CD14-positive monocyte (primary cell): ENCODE measurements around the gene TBCD. TPM values are rescaled to one million over a fixed set of nuclear protein-coding genes. Genes with fewer than 3 reads are reported as not detected.

Source experiments
- DNase-seq, 3 donors: peaks; one replicate each; pipeline ENCODE4 v3.0.0-alpha.2; 2011 to 2022
- H2AFZ ChIP-seq: 2 replicates; pipeline ENCODE4 v1.6.0; 2012; ENCODE audit warnings: mild to moderate bottlenecking, low read depth, low read length, inconsistent platforms; ENCODE audit not compliant: insufficient read depth, poor library complexity, severe bottlenecking
- H3K27ac ChIP-seq, 2 donors: 1 replicate in 1 of 2; 2 replicates in 1 of 2; pipeline ENCODE4 v1.5.1; 2012 to 2013; ENCODE audit warnings: low read length in 2 of 2, control low read depth in 1 of 2, inconsistent platforms in 1 of 2, low read depth in 1 of 2, mild to moderate bottlenecking in 1 of 2
- H3K27me3 ChIP-seq, 2 donors: one replicate each; pipeline versions ENCODE4 v1.6.0 to v1.6.1; 2011 to 2013; ENCODE audit warnings: low read length in 2 of 2; ENCODE audit not compliant: control insufficient read depth in 2 of 2, insufficient read depth in 2 of 2
- H3K36me3 ChIP-seq, 2 donors: replicated peaks in 1 of 2; 1 replicate in 1 of 2; 2 replicates in 1 of 2; pipeline versions ENCODE4 v1.5.1 to v1.6.1; 2012 to 2013; ENCODE audit warnings: low read length in 2 of 2, control low read depth in 1 of 2, inconsistent platforms in 1 of 2, mild to moderate bottlenecking in 1 of 2; ENCODE audit not compliant: insufficient read depth in 2 of 2, control insufficient read depth in 1 of 2
- H3K4me1 ChIP-seq, 2 donors: 1 replicate in 1 of 2; 2 replicates in 1 of 2; pipeline versions ENCODE4 v1.5.1 to v1.6.1; 2012 to 2013; ENCODE audit warnings: low read length in 2 of 2, control low read depth in 1 of 2, inconsistent platforms in 1 of 2, mild to moderate bottlenecking in 1 of 2, moderate library complexity in 1 of 2; ENCODE audit not compliant: insufficient read depth in 2 of 2, control insufficient read depth in 1 of 2
- H3K4me2 ChIP-seq: replicated peaks from 2 replicates; pipeline ENCODE3; 2012; ENCODE audit warnings: low read length, moderate library complexity, mild to moderate bottlenecking; ENCODE audit not compliant: poor library complexity, severe bottlenecking; ENCODE audit errors: extremely low read depth
- H3K4me3 ChIP-seq, 3 experiments: fragments of 200-600 bp in 1 of 3; sonication (generic) in 1 of 3; replicated peaks in 1 of 3; 1 replicate in 2 of 3; 2 replicates in 1 of 3; pipeline ENCODE4 v1.5.1; 2011 to 2013; ENCODE audit warnings: low read length in 3 of 3, mild to moderate bottlenecking in 3 of 3, control low read depth in 2 of 3, low read depth in 2 of 3, inconsistent platforms in 1 of 3, moderate library complexity in 1 of 3
- H3K79me2 ChIP-seq: 2 replicates; pipeline ENCODE4 v1.6.0; 2012; ENCODE audit warnings: mild to moderate bottlenecking, control low read depth, inconsistent platforms, low read length, moderate library complexity; ENCODE audit not compliant: insufficient read depth
- H3K9ac ChIP-seq: 2 replicates; pipeline ENCODE4 v1.6.0; 2017; ENCODE audit warnings: low read length, mild to moderate bottlenecking; ENCODE audit not compliant: insufficient read depth, poor library complexity, severe bottlenecking
- H3K9me3 ChIP-seq, 2 donors: replicated peaks in 1 of 2; 1 replicate in 1 of 2; 2 replicates in 1 of 2; pipeline versions ENCODE4 v1.5.1 to v1.6.1; 2012 to 2013; ENCODE audit warnings: low read length in 2 of 2, control low read depth in 1 of 2; ENCODE audit not compliant: control insufficient read depth in 1 of 2, insufficient read depth in 1 of 2
- H4K20me1 ChIP-seq: 2 replicates; pipeline ENCODE4 v1.6.0; 2012; ENCODE audit warnings: mild to moderate bottlenecking, low read length, control low read depth, moderate library complexity; ENCODE audit not compliant: insufficient read depth
- H3K27ac Mint-ChIP-seq, 7 donors: one replicate each; pipeline ENCODE4 v1.8.0; 2020; ENCODE audit warnings: mild to moderate bottlenecking in 7 of 7, mixed read lengths in 7 of 7, moderate library complexity in 6 of 7, inconsistent platforms in 2 of 7
- H3K27me3 Mint-ChIP-seq, 3 donors: one replicate each; pipeline ENCODE4 v1.8.0; 2021 to 2022; ENCODE audit warnings: low read depth in 3 of 3, mild to moderate bottlenecking in 3 of 3, mixed read lengths in 3 of 3, moderate library complexity in 3 of 3, inconsistent platforms in 1 of 3
- H3K36me3 Mint-ChIP-seq, 2 donors: one replicate each; pipeline ENCODE4 v1.8.0; 2020; ENCODE audit warnings: mixed read lengths in 2 of 2, inconsistent platforms in 1 of 2, mild to moderate bottlenecking in 1 of 2
- H3K4me1 Mint-ChIP-seq: one replicate; pipeline ENCODE4 v1.8.0; 2020; ENCODE audit warnings: mild to moderate bottlenecking, mixed read lengths
- H3K4me3 Mint-ChIP-seq, 2 donors: one replicate each; pipeline ENCODE4 v1.8.0; 2020; ENCODE audit warnings: mild to moderate bottlenecking in 2 of 2, mixed read lengths in 2 of 2, moderate library complexity in 1 of 2
- H3K9me3 Mint-ChIP-seq, 7 donors: one replicate each; pipeline ENCODE4 v1.8.0; 2020 to 2022; ENCODE audit warnings: mixed read lengths in 7 of 7, mild to moderate bottlenecking in 6 of 7, moderate library complexity in 6 of 7, inconsistent platforms in 2 of 7
- WGBS: methylation state at CpG from one replicate; pipeline ENCODE4 v1.1.5; 2013; ENCODE audit warnings: missing lambda C conversion rate; ENCODE audit not compliant: insufficient coverage; 5-methylcytosine and 5-hydroxymethylcytosine counted together
- intact Hi-C, 2 donors: fragments of 100-400 bp; cut with micrococcal nuclease; formaldehyde crosslinking; loops; one replicate each; pipeline versions ENCODE4 v1.15.0 to v1.15.1; 2023
- polyA plus RNA-seq, 3 donors: library from polyadenylated mRNA; depleted of rRNA in 1 of 3; unstranded in 2 of 3; stranded (reverse) in 1 of 3; fragments of 300-500 nt in 2 of 3; fragments of >200 nt in 1 of 3; fragmentation: Illumina TruSeq in 2 of 3; gene quantifications; 1 replicate in 2 of 3; 2 replicates in 1 of 3; pipeline ENCODE4 v1.2.3, GENCODE V29; 2012 to 2021
- TF ChIP-seq, protein P1 (sequence below): fragments of 200-600 bp; IDR thresholded peaks from one replicate; pipeline ENCODE4 v1.8.0; 2022; ENCODE audit warnings: antibody characterized with exemption, mild to moderate bottlenecking

TBCD gene
- polyA plus RNA-seq, 3 donors = 54.7 to 74.0 (median 66.6) TPM

DNA sequence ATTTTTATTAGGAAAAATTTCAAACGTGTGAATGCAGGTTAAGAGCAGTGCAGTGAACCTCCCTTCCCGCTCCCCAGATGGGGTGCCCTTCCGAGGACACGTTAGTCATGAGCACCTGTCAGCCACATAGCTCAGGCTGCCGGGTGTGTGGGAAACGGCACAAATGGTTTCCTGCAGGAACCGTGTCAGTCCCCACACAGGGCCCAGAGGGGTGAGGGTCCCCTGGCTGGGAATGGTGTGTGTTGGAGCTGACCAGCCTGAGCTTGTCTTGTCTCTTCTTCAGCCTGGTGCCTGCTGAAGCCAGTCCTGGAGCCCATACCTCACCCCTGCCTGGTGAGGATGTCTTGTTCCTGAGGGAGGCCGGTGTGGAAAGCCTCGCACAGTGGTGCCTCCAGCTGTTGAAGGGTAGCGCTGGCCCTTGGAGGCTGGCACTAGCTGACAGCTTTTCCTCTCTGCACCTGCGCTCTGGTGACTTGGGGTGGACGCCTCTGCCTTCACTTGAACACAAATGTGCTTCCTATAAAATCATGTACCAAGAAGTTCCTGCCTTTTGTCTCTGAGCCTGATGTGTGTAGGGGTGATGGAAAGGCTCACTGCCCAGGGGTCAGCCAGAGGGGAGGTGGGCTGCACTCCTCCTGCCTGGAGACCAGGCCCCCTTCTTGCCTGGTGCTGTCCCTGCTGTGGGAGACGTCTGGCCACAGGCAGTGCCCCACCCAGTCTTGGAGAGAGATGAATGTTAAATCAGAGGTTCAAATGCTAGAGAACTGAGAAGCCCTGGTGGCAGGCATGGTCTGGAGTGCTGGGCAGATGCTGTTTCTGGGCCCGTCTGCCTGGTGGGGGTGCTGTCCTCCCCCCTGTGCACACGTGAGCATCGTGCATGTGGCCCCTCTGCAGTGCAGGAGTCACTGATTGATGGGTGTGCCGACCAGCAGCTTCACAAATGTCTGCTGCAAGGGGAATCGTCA lies 190.6 kb downstream of the TBCD start:
- H3K36me3 ChIP-seq = peaks cover 58 to 97% of the 10 kb centered on the region in 2 donors
- no peak overlapping the region for H2AFZ ChIP-seq
- H3K9ac ChIP-seq = no peak overlapping the region
- no peaks in the 10 kb centered on the region for H4K20me1 ChIP-seq
- TF ChIP-seq, protein P1, sequence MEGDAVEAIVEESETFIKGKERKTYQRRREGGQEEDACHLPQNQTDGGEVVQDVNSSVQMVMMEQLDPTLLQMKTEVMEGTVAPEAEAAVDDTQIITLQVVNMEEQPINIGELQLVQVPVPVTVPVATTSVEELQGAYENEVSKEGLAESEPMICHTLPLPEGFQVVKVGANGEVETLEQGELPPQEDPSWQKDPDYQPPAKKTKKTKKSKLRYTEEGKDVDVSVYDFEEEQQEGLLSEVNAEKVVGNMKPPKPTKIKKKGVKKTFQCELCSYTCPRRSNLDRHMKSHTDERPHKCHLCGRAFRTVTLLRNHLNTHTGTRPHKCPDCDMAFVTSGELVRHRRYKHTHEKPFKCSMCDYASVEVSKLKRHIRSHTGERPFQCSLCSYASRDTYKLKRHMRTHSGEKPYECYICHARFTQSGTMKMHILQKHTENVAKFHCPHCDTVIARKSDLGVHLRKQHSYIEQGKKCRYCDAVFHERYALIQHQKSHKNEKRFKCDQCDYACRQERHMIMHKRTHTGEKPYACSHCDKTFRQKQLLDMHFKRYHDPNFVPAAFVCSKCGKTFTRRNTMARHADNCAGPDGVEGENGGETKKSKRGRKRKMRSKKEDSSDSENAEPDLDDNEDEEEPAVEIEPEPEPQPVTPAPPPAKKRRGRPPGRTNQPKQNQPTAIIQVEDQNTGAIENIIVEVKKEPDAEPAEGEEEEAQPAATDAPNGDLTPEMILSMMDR = no peak
- Mint-ChIP-seq H3K27me3 (peaks cover 0 to 2% (median 0%) of the 10 kb centered on the region in 3 donors), H3K9me3 (peaks cover 16 to 27% (median 25%) of the 10 kb centered on the region in 7 donors), H3K4me1 (no peaks in the 10 kb centered on the region), H3K27ac (peak overlapping the region in 1 of 7 donors; percentile 74), H3K36me3 (peaks cover 82 to 96% of the 10 kb centered on the region in 2 donors), H3K4me3 (no peak overlapping the region)
- H3K79me2 ChIP-seq = no peaks in the 10 kb centered on the region
- no peak overlapping the region for H3K4me3 ChIP-seq
- WGBS = 88% methylated on average over 12 of the region's 18 CpGs
- peaks cover 24 to 25% of the 10 kb centered on the region in 2 donors for H3K9me3 ChIP-seq
- no peaks in the 10 kb centered on the region for H3K27me3 ChIP-seq
- no peaks in the 10 kb centered on the region for H3K4me1 ChIP-seq
- no peak overlapping the region for H3K4me2 ChIP-seq
- no peak overlapping the region for H3K27ac ChIP-seq
- intact Hi-C loops = no loop called here
- DNase-seq = no peak

DNA sequence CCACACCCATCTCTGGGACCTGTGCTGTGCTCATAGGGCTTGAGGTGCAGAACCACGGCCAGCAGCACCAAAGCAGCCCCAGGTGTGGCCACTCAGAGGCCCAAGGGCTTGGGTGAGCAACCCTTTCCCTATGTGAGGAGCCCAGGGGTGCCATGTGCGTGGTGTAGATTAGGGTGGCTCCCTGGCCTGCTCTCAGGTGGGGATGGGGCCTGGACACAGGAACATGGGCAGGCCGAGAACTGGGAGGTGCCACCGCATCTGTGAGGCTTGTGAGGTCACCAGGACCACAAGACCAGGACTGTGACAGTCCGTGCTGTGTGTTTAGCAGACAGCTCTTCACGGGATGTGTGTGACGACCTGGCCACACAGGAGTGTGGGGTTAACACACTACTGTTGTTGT lies 191.5 kb downstream of the TBCD start:
- no peak overlapping the region for H3K9ac ChIP-seq
- H3K4me2 ChIP-seq = no peak overlapping the region
- Mint-ChIP-seq H3K27me3 (peaks cover 0 to 2% (median 0%) of the 10 kb centered on the region in 3 donors), H3K36me3 (peaks cover 80 to 96% of the 10 kb centered on the region in 2 donors), H3K4me1 (no peaks in the 10 kb centered on the region), H3K9me3 (peaks cover 16 to 29% (median 26%) of the 10 kb centered on the region in 7 donors), H3K4me3 (no peak overlapping the region), H3K27ac (no peak overlapping the region)
- H3K27me3 ChIP-seq = no peaks in the 10 kb centered on the region
- no peak overlapping the region for H2AFZ ChIP-seq
- H3K27ac ChIP-seq = peak overlapping the region in 1 of 2 donors; percentile 14
- peaks cover 53 to 97% of the 10 kb centered on the region in 2 donors for H3K36me3 ChIP-seq
- no peak for DNase-seq
- no peak overlapping the region for H3K4me3 ChIP-seq
- peaks cover 24 to 31% of the 10 kb centered on the region in 2 donors for H3K9me3 ChIP-seq
- intact Hi-C loops = no loop called here
- no peaks in the 10 kb centered on the region for H3K4me1 ChIP-seq
- TF ChIP-seq, protein P1 = no peak
- WGBS = 100% methylated on average over 6 of the region's 7 CpGs
- H4K20me1 ChIP-seq = no peaks in the 10 kb centered on the region
- no peaks in the 10 kb centered on the region for H3K79me2 ChIP-seq
